HEK293 (cell line): Measurements from ENCODE around the gene FOXP4.

Source experiments
- CTCF ChIP-seq: fragments of 450-650 bp; formaldehyde crosslinking; IDR thresholded peaks from 2 replicates; pipeline ENCODE4 v1.5.1; 2016; ENCODE audit warnings: missing biosample characterization, missing genetic modification characterization
- KLF10 ChIP-seq: fragments of 450-650 bp; IDR thresholded peaks from 2 replicates; pipeline ENCODE4 v1.5.1; 2018; ENCODE audit warnings: missing biosample characterization, mild to moderate bottlenecking, missing genetic modification characterization
- SCRT2 ChIP-seq: fragments of 450-650 bp; formaldehyde crosslinking; IDR thresholded peaks from 2 replicates; pipeline ENCODE4 v1.5.1; 2016; ENCODE audit warnings: missing biosample characterization, missing genetic modification characterization
- ZBTB7A ChIP-seq: fragments of 450-650 bp; formaldehyde crosslinking; IDR thresholded peaks from 2 replicates; pipeline ENCODE4 v1.5.1; 2016; ENCODE audit warnings: low read depth, missing biosample characterization, missing genetic modification characterization
- ZNF121 ChIP-seq: fragments of 450-650 bp; formaldehyde crosslinking; IDR thresholded peaks from 2 replicates; pipeline ENCODE4 v1.5.1; 2016; ENCODE audit warnings: missing biosample characterization, missing genetic modification characterization
- ZNF274 ChIP-seq, 2 experiments: fragments of 200-500 bp in 1 of 2; fragments of 450-650 bp in 1 of 2; sonication (Bioruptor generic) in 1 of 2; formaldehyde crosslinking in 1 of 2; IDR thresholded peaks; 2 replicates each; pipeline versions ENCODE4 v1.5.1 to v1.6.1; 2014 to 2016; ENCODE audit warnings: borderline replicate concordance in 1 of 2, inconsistent platforms in 1 of 2, low read length in 1 of 2, missing biosample characterization in 1 of 2, missing genetic modification characterization in 1 of 2
- ZNF416 ChIP-seq: fragments of 450-650 bp; formaldehyde crosslinking; IDR thresholded peaks from 2 replicates; pipeline ENCODE4 v1.5.1; 2016; ENCODE audit warnings: missing biosample characterization, missing genetic modification characterization
- ZNF513 ChIP-seq: fragments of 450-650 bp; IDR thresholded peaks from 2 replicates; pipeline ENCODE4 v1.5.1; 2018; ENCODE audit warnings: missing biosample characterization, missing genetic modification characterization
- TF ChIP-seq, protein P1 (sequence below): fragments of 450-650 bp; formaldehyde crosslinking; IDR thresholded peaks from 2 replicates; pipeline ENCODE4 v1.5.1; 2016; ENCODE audit warnings: missing biosample characterization, missing genetic modification characterization

DNA sequence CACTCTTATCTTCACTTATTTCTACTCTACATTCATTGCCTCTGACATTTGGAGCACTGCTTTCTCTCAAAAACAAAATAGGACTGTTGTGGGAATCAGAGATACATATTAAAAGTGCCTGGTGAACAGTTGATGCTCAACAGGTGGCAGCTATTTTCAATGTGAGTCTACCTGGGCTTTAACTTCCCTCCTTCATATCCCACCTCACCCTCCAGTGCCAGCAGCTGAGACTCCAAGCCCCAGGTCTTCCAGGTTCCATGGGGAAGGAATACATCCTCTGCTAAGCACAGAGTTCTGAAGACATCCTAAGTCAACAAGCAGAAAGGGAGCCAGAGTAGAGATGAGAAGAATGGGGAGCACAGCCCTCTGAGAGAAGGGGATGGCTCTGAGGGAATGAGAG is 7.0 kb upstream of the FOXP4 start:
- TF ChIP-seq, protein P1, sequence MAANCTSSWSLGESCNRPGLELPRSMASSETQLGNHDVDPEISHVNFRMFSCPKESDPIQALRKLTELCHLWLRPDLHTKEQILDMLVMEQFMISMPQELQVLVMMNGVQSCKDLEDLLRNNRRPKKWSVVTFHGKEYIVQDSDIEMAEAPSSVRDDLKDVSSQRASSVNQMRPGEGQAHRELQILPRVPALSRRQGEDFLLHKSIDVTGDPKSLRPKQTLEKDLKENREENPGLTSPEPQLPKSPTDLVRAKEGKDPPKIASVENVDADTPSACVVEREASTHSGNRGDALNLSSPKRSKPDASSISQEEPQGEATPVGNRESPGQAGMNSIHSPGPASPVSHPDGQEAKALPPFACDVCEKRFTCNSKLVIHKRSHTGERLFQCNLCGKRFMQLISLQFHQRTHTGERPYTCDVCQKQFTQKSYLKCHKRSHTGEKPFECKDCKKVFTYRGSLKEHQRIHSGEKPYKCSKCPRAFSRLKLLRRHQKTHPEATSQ (tag by site-specific recombination) = no peak
- no peak for TF ChIP-seq ZNF274 (IDR thresholded peaks at IDR 0.05; ENCODE audit: low read length)
- TF ChIP-seq ZNF274 (tag by site-specific recombination; IDR thresholded peaks at IDR 0.05; ENCODE audit: borderline replicate concordance) = no peak
- no peak for TF ChIP-seq KLF10 (tag by site-specific recombination)
- no peak for TF ChIP-seq CTCF (tag by site-specific recombination)
- no peak for TF ChIP-seq ZNF513 (tag by site-specific recombination)
- no peak for TF ChIP-seq ZBTB7A
- TF ChIP-seq ZNF416 (tag by site-specific recombination) = no peak
- no peak for TF ChIP-seq ZNF121 (tag by site-specific recombination)
- peak; percentile 51 for TF ChIP-seq SCRT2 (tag by site-specific recombination)
